ENCODE results near the gene TTC31.
A peak's percentile ranks its signal among the peaks of the same experiment; 100 is the strongest.
"Not testable (repeated sequence)": the region's sequence is repeated elsewhere in the genome, so short reads cannot be mapped to it uniquely, and the experiment has no call there.

The TTC31 gene

GRCh38 chr2:74482801-74483674 lies at the start of gene TTC31, which contains the start of gene CCDC142:
TSS of gene TTC31 (plus strand) at chr2:74483081. CDS start at chr2:74483096, 15 bp downstream.
TSS of gene CCDC142 (minus strand) at chr2:74482998. CDS start at chr2:74482837, 161 bp downstream.
- peak; percentile 82 to 86 for DNase-seq (ENCODE audit: low read depth in 2 of 2, low spot score in 1 of 2)

GRCh38 chr2:74436111-74436805 lies 46.6 kb upstream of the TTC31 start:
- DNase-seq (ENCODE audit: low read depth in 2 of 2, low spot score in 1 of 2) = no peak

GRCh38 chr2:74436848-74437695 lies 45.8 kb upstream of the TTC31 start:
- DNase-seq (ENCODE audit: low read depth in 2 of 2, low spot score in 1 of 2) = no peak

DNA sequence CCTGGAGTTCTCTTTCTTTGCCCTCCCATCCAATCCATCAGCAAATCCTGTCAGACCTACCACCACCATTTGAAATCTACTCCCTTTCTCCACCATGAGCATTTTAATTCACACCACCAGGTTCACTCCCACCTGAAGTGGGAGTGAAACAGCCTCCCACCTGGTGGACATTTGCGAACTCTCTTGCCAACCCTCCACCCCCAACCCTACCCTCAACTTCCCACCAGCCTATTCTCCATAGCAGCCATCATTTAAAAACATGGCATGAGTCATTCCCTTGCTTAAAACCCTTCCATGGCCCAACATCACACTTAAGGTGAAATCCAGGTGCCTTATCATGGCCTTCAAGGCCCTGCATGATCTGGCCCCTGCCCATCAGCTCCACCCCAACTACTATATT lies 44.6 kb upstream of the TTC31 start:
- DNase-seq (ENCODE audit: low read depth in 2 of 2, low spot score in 1 of 2) = no peak

- DNase-seq (ENCODE audit: low read depth in 2 of 2, low spot score in 1 of 2) = no peak
These were observed 43.5 kb upstream of the TTC31 start for GRCh38 chr2:74439373-74439772.

DNA sequence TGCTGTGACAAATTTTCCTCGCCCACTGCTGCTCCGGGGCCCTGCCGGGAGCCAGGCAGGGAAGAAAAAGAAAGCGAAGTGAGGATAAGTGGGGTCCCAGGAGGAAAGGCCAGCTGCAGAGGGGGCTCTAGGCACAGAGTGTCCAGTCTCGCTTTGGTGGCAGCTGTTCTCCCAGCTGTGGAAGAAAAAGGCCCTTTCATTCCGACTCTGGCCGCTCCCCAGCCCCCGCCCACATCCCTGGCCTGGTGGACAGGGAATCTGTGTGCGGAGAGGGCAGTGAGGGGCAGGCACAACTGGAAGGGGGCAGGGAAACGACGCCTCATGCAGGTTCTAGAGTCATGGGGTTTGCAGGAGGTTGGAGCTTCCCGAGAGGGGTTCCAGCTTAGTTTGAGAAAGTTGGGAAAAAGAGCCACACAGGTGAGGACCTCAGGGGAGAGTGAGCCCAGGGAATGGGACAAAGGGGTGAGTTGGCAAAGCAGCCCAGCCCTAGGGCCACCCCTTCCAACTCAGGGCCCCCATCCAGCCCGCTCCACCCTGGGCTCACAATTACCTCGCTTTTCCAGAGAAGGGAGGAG lies 43.0 kb upstream of the TTC31 start:
- no peak for DNase-seq (ENCODE audit: low read depth in 2 of 2, low spot score in 1 of 2)

DNA sequence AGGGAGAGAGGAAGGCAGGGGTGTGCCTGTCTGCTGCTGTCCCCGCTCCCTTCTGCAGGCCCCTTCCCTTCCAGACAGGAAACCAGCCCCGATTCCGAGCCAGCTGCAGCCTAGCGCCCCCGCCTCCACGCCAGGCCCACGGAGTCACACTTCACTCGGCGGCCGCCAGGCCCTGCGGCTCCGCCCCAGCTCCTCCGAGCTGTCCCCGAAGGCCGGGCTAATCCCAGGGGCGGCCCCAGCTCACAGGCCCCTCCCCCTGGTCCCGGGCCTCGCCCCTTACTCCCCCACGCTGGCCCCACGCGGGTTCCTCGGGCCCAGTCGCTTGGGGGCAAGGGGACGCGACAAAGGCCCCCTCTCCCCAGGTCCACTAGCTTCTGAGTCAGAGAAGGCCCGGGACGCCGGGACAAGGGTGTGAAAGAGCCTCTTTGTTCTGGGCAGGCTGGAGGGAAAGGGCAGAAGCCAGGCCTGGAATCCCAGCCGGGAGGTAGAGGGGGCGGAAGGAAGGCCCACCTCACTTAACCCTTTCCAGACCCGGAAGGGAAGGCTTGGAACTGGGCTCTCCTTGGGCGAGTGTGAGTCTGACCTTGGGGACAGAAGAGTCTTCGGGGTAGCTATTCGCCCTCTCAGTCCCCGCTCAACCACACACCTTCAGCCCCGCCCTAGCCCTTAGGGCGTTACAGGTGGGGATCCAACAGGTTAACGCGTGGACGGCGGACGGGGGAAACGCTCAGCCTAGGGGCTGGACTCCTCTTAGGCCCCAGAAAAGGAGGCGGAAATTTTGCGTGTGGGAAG lies 42.3 kb upstream of the TTC31 start:
- DNase-seq (ENCODE audit: low read depth in 2 of 2, low spot score in 1 of 2) = no peak

DNA sequence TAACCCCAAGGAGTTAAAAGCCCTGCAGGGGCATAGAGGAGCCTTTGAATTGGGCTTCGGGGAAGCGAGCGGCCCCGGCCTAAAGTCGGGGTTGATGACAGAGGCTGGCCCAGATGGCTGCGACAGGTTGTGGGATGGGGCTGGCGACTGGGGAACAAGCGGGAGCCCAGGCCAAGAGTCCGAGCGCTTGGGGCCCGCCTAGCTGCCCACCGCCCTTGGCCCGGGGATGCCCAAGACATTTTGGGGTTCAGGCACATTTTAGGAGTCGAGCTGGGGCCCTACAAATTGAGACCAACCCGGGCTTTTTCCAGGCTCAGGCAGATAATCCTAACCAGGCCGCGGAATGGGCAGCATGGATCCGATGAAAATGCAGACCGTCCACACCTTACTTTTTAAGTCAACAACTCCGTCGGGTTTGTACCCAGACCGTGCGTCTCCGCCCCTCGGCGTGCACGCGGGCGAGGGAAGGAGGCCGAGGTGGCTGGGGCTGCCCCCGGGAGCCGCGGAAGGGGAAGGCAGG lies 41.7 kb upstream of the TTC31 start:
- no peak for DNase-seq (ENCODE audit: low read depth in 2 of 2, low spot score in 1 of 2)

- DNase-seq (ENCODE audit: low read depth in 2 of 2, low spot score in 1 of 2) = no peak
These were observed 41.0 kb upstream of the TTC31 start, which contains the start of gene RTKN for GRCh38 chr2:74441690-74442482. TSS of gene RTKN (minus strand) at chr2:74441937. CDS start at chr2:74441816, 121 bp downstream.

DNA sequence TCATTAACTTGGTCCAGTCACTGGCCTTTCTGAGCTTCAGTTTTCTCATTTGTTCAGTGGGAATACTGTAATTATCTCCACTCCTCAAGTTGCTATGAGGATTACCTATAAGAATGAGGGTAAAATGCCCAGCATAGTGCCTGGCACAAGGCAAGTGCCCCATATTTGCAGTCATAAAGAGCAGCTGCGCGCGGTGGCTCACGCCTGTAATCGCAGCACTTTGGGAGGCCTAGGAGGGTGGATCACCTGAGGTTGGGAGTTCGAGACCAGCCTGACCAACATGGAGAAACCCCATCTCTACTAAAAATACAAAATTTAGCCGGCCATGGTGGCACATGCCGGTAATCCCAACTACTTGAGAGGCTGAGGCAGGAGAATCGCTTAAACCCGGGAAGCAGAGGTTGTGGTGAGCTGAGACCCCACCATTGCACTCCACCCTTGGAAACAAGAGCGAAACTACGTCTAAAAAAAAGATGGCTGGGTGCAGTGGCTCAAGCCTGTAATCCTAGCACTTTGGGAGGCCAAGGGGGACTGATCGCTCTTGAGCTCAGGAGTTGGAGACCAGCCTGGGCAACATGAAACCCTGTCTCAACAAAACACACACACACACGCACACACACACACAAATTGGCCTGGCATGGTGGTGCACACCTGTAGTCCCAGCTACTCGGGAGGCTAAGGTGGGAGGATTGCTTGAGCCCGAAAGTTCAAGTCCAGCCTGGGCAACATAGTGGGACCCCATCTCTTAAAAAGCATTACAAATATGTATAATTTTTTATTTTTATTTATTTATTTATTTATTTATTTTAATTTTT lies 40.2 kb upstream of the TTC31 start:
- not testable (repeated sequence) for DNase-seq (ENCODE audit: low read depth in 2 of 2, low spot score in 1 of 2)

DNA sequence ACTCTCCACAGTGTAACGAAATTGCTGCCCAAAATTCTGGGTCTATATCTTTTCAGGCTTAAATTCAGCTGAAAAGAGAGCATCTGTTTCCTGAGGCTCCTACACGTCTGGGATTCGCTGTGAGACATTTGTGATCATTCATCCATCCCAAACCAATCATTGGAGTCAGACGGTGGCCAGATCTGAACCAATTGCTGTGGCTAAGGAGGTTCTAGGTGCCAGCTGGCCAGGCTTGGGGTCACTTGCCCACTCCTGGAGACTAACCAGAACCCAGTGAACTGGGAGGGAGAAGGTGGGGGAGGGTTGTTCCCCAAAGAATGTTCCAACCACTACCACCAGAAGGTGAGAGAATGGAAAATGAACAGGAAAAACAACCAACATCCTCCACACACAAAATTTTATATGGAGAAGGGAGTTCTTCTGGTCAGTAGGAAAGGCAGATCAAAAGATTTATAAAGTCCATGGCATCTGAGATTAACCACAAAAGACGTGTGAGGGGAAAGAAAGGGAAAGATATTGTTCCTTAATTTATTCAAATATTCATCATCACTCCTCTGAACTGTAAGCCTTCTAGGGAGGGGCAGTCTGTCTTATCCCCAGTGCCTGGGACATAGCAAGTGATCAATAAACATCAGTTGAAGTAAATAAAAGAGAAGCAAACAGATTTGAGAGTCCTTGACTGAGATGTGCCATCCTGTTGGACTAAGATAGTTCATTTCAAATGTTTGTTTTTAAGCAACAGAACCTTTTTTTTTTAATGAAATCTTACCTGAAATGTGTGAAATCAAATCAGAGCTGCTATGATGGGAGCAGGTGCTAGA lies 38.2 kb upstream of the TTC31 start:
- DNase-seq (ENCODE audit: low read depth in 2 of 2, low spot score in 1 of 2) = no peak

- no peak for DNase-seq (ENCODE audit: low read depth in 2 of 2, low spot score in 1 of 2)
These were observed 35.5 kb upstream of the TTC31 start for GRCh38 chr2:74447230-74447999.

DNA sequence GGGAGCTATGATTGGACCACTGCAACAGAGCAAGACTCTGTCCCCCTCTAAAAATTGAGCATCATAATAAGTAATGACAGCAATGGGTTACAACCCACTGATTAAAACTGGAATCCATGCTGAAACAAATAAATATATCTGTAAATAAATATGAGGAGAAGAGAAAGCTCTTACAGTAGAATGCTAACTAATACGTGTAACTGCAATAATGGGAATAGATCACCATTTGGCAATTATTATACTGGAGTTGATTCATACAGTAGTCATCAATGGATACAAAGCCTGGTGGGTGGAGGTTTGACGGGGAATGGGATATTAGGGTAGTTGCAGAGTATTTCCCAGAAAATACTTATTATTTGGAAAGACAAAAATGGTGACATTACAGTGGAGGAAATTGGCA lies 34.1 kb upstream of the TTC31 start:
- no peak for DNase-seq (ENCODE audit: low read depth in 2 of 2, low spot score in 1 of 2)

DNA sequence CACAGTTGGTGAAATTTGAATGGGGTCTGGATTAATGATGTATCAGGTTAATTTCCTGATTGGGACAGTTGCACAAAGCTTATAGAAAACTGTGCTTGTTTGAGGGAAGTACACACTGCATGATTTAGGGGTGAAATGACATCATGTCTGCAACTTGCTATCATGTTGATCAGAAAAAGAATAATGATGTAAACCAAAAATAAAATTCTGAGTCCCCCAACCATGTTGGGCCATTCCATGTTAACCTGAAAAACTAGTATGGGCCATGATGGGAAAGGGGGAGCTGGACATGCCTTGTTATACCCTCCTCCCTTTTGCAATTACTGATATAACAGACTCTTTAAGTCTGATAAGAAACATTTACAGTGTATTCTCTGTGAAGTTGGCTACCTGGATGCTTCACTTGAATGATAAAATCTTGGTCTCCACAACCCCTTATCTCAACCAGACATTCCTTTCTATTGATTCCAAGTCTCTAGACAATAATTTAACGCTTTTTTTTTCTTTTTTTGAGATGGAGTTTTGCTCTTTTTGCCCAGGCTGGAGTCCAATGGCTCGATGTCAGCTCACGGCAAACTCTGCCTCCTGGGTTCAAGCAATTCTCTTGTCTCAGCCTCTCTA lies 32.2 kb upstream of the TTC31 start:
- no peak for DNase-seq (ENCODE audit: low read depth in 2 of 2, low spot score in 1 of 2)

DNA sequence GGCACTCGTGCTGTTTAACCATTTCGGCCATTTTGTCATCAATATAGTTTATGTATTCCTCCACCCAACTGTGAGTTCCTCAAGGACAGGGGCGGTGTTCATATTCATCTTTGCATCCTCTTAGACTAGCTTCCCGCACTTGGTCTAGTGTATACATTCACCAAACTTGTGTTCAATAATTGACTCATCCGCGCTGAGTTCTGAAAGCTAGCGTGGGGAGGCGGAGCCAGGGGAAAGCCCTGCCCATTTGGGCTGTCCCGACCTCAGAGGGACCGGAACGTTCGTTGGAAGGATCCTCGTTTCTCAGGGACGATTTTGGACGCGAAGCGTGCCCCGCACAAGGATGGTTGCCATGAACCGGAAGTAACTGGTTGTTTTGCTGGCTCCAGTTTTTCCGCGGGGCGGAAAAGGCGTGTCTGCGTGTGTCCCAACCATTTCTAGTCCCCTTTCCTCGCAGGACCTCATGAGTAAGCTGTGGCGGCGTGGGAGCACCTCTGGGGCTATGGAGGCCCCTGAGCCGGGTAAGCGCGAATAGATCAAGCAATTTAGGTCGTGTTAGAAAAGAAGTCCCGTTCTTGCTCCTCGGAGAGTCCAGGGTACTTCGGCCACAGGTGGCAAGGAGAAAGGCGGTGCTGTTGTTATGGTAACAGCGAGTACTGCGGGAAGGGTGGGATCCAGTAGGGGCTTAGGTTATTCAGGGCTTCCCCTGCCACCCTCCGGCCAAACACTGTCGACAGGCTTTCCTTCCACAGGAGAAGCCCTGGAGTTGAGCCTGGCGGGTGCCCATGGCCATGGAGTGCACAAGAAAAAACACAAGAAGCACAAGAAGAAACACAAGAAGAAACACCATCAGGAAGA lies 28.0 kb upstream of the TTC31 start, which contains the start of gene INO80B:
TSS of gene INO80B (plus strand) at position 434 of the 858 bp plus-strand sequence. CDS start at position 464, 30 bp downstream.
- DNase-seq (ENCODE audit: low read depth in 2 of 2, low spot score in 1 of 2) = peak; percentile 83 to 94
